Renal pelvis (tissue), 4 donors: ENCODE measurements around the gene PAQR9. TPM values are rescaled to one million over a fixed set of nuclear protein-coding genes. Genes with fewer than 3 reads are reported as not detected.

ENCODE experiments used
- DNase-seq: peaks from one replicate; pipeline ENCODE4 v3.0.0-alpha.2; 2013
- polyA plus RNA-seq, 3 donors: library from polyadenylated mRNA; unstranded; fragments of 120-200 nt; gene quantifications; one replicate each; pipeline ENCODE4 v1.2.1, GENCODE V29; 2013; ENCODE audit not compliant: insufficient read length in 3 of 3

Gene PAQR9
- polyA plus RNA-seq, 3 donors: 0.45 to 0.93 (median 0.68) TPM

DNA sequence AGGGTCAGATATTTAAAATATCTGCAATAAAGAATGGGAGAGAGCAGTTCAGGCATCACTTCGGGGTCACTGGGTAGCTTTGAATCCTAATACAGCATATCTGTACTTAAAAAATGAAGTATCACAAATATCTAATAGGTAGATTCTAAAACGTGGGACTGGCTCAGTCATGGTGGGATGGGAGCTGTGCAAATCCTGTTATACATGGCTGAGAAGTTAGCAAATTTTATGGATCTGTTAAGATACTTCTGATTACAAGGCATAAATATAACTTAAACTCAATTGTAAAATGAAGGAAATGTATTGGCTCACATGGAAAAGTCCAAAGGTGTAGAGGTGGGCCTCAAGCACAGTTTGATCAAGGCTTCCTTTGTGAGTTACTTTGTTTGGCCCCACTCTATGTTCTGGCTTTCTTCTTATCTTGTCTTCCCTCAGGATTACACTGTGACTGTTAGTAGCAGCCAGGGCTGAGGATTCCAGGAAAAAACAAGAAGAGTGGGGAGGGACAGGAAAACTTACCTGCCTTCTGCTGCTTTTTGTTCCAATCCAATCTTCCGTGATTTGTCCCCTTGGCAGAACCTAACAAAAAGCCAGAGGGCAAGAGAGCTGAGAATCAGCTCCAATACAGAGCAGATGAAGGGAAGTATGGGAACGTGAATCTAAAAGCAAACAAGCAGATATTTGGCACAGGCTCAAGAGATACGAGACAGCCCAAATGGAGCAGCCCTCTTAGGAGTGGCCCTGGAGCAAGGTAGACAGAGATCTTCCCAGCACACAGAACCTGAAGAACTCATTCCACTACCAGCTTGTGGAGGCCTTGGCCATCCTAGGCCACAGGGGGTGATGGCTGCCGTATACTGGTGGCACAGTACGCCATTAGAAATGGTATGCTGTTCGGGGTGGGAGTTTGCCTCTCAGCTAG lies 10.9 kb downstream of the PAQR9 start:
- no peak for DNase-seq

DNA sequence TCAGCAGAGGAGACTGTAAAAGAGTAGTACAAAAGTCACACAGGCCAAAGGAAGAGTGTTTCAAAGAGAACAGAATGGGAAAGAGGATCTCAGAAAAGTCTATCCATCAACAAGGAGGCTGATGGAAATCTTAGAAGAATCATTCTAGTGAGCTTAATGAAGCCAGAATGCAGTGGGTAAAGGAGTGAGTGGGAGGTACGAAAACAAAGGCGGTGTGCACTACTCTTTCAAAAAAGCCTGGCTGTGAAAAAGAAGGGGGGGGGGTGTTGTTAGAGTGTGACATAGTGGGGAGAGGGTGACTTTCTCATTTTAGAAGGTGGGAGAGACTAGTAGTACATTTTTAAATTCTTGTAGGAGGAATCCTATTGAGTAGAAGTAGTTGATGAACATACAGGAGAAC lies 11.7 kb downstream of the PAQR9 start:
- DNase-seq: no peak

DNA sequence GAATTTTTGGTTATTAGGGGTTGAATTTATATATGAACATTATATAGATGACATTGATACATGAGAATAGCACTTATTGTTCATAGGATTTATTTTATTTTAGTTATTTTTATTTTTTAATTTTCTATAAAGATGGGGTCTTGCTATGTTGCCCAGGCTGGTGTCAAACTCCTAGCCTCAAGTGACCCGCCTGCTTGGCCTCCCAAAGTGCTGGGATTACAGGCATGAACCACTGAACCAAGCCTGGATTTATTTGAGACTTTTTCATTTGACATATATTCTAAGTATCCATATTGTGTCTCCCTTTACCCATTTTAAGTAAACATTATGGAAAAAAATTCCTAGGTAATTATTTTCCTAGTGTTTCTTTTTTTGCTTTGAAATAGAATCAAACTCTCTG lies 12.5 kb downstream of the PAQR9 start:
- no peak for DNase-seq

DNA sequence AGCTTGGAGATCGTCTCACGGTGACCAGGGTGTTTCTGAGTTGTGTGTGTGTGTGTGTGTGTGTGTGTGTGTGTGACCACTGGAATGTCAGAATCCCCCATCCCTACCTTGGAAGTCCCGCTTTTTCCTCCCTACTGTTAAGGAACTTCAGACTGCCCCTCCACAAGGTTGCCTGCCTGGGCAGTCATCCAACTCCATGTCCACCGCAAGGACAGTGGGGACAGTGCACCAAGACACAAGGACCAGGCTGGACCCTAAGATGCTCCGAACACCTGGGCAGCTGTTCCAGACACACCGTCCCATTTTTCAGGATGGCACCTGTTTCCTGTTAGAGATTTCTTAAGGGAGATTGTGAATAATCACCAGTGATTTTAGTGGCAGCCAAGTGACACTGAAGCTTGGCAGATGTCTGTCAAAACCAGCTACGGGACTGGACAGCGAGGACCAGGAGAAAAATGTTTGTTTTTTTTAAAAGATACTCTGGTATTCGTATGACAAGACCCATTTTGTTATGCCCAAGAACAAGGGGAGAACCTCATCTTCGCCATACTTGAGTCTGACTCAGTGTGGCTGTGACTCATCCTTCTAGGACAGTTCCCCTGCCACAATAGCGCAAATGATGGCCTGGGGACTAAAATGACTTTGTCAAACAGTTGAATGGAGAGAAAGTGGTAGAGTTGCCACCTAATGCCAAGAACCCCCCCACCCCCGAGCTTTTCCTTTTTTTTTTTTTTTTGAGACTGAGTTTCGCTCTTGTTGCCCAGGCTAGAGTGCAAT lies 15.5 kb downstream of the PAQR9 start:
- DNase-seq: no peak

DNA sequence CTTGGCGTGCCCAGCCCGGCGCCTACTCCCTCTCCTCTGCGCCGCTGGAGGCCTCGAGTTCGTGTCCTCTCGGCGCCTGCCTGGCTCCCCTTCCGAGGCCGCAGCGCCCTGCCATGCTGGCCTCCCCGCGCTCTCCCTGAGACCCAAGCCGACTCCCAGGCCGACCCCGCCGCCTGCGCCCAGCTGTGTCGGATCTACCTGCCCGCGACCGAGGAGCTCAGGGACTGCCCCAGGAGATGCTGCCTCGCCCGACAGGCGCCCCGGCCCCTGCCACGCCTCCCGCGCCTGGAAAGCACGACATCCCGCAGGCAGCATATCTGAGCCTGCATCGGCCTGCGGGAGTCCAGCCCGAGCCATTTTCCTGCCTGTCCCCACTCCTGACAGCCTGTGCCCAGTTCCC lies 16.1 kb downstream of the PAQR9 start:
- no peak for DNase-seq

DNA sequence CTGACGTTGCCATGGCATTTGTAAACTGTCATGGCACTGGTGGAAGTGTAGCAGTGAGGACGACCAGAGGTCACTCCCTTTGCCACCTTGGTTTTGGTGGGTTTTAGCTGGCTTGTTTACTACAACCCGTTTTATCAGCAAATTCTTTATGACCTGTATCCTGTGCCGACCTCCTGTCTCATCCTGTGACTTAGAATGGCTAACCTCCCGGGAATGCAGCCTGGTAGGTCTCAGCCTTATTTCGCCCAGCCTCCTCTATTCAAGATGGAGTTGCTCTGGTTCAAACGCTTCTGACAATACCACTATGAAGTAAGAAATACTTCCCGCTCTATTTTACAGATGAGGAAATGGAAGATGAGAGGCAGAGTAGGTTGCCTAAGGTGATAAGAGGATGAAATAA lies 16.6 kb downstream of the PAQR9 start:
- DNase-seq: no peak

DNA sequence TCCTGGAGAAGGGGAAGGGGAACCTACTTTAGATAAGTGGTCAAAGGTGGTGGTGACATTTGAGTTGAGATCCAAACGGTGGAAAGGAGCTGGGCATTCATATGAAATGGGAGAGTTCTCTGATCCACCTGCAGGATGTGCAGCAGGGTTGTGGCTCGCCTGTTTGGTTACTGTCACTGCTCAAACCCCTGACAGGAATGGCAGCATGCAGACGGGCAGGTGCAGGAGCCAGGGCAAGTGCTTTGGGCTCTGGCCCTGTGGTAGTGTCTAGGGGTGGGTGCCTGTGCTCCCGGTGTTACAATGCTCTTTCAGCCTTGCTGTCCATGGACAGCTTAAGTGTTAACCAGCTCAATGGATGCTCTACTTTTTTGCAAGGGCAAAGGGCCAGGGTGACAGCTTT lies 18.5 kb downstream of the PAQR9 start:
- no peak for DNase-seq

DNA sequence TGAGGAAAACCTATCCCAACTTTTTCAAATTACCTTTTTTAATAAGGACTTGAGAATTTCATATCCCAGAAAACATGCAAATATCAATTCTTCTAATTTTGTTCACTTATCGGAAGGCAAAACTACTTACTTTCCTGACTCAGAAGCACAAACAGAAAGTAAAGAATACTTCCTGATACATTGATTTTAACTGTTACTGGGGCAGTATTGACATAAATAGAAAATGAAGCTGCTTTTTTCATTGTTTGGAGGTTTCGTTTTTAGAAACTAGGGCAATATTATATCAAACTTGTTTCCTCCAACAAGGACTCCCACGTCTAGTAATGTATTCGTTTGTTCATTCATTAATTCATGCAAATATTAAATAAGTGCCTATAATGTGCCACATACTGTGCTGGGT lies 19.1 kb downstream of the PAQR9 start:
- DNase-seq: no peak

DNA sequence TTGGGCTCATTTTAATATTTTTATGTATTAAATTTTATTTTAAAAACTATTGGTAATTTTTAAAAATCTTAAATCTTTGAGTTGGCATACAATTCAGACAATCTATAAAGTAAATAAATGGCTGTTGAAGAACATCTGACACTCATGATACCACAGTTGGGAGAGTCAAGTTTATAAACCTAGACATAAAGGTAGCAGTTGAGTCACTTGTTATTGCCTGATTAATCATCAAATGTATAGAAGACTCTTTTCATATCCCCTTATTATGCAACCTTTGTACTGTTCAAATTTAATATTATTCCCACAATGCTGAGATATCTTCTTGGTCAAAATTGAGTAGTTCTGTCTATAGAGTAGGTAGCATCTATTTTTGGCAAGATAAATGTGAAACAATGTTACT lies 19.6 kb downstream of the PAQR9 start:
- no peak for DNase-seq

DNA sequence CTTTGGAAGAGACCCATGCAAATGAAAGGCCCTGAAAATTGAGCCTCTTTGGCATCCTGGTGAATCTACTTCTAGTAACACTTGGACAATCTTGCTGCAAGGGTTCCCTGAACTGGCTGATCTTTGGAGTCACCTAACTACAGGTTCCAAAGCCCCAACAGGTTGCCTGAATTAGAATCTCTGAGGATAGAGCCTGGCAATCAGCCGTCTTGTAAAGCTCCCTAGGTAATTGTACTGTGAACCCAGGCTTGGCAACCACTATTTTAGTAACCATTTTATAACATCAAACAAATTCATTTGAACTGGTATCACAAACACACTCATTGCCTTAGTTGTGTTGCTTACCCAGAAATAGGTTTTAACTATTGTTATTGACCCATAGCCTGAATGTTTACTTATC lies 20.1 kb downstream of the PAQR9 start:
- no peak for DNase-seq

DNA sequence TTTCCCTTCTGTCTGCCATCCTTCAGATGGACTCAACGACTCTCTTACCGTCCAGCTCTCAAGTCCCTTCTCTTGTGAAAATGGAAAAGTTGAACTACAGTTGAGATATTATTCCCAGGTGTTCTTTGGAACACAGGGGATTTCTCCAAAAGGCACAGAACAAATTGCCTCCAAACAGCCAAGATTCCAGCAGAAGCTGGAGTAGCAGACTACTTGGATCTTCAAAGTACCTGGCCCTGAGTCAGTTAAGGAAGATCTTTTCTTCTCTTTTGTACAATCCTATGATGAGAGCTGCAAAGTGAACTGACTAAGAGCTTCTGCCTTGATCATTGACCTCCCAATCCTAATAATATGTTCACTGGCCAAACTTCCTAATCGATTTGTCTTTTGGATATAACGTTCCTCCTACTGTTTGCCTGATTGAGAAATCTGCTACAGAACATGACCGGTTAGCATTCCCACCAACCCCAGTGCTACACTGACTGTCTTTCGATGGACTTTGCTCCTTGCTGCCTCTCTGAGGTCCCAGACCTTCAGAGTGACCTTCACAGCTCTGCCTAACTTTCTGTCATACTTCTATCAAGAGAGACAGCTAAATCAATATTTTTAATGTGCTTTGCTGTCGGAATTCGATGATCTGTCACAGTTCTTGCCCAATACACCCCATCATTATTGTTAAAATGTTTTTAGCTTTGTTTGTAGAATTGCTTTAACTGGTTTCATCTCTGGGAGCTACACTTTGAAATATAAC lies 21.9 kb downstream of the PAQR9 start:
- DNase-seq: no peak

DNA sequence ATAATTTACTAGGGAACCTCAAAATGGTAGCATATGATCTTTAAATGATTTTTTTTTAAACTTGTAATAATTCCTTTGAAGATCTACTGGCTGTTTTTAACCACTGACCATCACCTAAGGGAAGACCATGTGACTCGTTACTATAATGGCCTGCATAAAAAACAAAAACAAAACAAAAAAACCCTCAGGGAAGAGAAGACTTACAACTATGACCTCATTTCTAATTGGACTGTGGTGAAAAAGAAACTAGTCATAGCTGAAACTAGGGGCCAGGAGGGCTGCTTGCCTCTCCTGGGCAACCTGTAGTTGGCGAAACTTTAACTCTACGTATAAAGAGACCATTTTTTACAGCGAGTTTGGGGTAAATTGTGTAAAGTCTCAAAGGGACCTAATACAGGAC lies 23.0 kb downstream of the PAQR9 start:
- DNase-seq: no peak

DNA sequence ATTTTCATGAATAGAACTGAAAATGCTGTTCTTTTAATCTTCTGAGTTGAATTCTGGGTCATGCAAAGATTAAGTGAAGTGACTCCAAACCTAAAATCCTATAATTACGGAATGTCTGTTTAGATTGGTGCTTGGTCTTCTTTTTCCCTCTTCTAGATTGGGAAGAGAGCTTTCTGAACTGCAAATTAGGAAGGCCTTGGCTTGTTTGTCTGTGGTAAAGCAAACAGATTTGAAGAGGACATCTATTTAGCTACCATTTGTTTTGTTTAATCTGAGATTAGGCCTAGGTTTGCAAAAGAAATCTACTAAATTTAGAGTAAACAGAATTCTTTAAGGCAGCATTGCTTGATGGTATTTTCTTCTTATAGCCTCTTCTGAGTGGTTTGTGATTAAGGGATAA lies 23.5 kb downstream of the PAQR9 start:
- DNase-seq: no peak

DNA sequence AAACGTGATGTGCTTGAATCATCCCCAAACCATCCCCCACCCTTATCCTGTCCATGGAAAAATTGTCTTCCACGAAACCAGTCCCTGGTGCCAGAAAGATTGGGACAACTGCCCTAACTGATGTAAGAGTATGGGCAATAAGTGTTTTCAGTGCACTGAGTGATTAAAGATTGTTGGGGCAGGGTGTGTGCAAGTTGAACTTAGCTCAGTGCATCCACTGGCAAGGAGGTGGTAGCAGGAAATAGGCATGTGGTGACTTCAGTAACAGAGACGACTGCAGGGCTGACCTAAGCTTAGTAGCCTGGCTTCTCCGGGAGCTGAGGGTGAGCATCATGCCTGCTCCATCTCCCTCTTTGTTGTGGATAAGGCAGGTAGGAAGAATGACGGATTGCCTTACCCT lies 27.5 kb downstream of the PAQR9 start:
- DNase-seq: no peak

DNA sequence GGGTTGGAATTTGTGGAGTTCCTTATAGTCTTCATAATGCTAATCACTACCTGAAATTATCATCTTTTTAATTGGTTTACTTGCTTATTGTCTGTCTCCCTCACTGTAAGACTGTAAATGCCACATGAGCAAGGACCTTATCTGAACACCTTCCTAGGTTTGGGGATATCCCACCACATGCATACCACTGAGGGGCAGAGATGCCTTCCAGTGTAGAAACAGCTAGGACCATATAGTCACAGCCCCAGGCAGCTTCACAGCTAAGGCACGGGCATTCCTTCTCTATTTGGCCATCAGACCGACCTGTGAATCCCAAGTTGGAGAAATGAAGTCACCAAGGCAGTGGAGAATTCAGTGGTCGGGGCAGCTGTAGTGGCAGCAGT lies 28.6 kb downstream of the PAQR9 start:
- no peak for DNase-seq

DNA sequence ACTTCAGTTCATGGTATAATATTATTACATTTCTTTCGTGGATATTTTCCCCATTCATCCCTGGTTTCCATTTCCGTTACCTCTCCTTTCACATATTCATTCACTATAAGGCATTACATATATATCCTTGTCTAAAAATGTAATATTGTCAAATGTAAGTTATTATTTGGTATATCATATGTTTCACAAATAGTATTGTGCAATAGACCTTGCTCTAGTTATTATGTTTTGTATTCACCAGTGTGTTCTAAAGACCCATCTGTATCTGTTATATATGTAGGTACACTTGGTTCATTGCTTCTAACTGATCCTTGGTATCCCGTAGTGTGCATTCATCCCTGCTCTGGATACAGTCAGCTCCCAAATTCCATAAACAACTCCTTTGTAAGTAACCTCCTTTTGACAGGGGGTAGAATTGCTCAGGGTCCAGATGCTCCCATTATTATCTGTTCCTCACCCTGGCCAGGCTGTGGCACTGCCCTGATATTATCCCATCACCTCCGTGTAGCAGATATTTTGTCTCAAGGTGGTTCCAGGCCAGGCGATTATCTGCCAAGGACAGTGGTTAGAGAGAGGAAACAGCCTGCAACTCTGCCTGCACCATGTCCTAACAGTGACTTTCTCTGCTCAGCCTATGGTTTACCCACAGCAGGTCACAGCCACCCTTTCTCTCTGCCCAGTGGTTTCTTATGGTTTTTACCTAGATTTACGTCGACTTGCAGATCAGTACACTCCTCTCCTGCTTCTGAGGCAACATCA lies 29.2 kb downstream of the PAQR9 start:
- DNase-seq: no peak

DNA sequence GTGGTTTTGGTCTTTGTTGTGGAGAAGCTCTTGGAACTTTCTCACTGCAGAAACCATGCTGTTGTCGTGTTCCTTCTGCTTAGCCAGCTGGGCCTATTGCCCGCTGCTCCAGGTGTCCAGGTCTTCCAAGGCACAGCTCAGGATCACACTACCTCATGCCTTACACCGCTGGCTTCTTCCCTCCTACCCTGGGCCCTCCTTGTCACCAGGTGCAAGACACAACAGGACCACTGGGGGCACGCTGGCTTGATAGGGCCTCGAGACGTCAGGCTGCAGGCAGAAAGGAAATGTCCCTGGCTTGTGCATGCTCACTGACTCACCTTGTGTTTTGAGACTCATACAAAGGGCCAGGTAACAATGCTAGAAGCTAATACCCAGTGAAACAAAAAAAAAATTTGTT lies 32.3 kb downstream of the PAQR9 start:
- no peak for DNase-seq

DNA sequence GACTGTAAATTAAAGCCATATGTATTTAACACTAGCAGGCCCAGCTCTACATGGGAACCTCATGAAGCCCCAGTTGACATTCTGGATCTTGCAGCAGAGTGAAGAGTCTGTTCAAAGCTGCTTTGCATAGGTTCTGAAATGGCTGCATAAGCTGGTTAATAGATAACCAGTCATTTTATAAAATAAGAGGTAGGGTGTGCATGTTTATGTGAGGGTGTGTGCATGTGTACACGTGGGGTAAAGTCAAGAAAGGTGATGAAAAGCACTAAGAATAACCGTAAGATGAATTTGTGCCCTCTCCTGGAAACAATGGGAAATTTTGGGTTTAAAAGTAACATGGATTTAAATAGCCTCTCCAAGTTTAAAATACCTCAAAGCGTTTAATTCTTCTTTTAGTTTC lies 33.0 kb downstream of the PAQR9 start:
- no peak for DNase-seq

DNA sequence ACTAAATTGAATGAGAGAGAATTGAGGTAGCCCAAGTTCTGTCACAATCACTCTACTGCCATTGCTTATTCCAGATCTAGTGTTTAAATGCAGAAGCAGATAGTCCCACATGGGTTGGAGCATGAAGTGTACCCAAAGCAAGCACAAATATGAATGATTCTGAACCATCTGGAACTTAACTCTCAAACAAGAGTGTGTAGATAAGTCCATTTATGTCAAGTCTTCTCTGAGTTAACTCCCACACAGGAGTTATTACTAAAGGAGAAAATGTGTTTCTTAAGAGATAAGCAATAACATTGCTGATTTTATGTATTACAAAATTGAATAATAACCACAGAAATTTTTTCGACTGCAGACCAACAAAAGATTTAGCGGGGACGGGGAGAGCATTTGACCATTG lies 33.6 kb downstream of the PAQR9 start:
- DNase-seq: no peak

DNA sequence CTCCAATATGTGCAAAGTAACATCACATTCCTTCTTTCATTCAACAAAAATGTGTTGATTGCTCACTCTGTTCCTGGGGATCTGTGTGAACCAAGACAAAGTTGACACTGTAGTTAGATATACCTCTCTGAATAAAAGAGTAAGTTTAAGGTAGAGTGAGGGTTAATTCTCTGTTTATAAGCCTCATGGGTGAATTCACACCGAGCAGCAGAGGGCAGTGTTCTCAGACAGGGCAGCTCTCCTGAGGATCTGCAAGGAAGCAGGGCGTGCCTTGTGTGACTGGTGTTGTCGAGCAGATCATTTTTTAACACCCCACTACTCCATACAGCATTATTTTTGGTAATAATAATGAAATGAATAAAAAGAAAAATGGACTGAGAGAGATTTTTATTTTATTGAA lies 34.4 kb downstream of the PAQR9 start:
- no peak for DNase-seq

DNA sequence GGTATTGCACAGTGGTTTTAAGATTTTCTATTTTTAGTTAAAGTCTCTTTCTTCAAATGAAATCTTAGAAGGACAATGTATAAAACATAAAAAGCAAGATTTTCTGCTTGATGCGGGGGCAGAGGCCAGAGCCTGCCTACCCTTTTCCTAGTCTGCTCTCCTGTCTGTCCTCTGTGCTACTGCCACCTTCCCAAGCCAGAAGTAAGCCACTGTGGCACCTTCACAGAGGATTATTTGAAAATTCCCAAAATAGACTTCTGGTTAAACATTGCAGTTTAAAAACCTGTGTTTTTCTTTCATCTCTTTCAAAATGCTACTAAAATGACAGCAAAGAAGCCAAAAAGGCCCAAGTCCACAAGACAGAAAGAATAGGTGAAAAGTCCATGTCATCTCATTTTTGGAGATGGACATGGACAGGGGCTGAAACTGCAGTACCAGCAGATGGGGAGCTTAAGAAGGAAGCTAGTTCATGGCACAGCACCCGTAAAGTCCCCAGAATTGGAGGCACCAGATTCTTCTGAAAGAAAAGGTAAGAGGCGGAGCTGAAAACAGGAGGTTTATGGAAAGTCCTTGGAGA lies 37.0 kb downstream of the PAQR9 start:
- no peak for DNase-seq

DNA sequence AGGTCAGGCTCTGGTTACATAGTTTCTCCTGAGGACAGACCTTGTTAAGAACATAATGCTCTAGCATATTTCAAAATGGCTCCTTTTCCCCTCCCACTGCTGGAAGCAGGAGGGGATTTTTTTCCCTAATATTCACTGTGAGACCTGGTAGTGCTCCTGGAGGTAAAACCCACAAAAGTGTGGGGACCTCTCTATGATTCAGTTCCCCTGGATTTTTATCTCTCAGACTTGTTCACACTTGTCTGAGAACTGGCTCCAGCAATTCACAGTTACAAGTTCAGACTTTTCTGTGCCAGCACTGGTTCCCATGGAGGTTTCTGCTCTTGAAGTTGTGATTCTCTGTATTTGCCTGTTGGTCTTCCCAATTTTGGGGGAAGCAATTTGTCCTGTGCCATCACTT lies 38.3 kb downstream of the PAQR9 start:
- no peak for DNase-seq
